ENCODE data around the gene PTK7.

DNA sequence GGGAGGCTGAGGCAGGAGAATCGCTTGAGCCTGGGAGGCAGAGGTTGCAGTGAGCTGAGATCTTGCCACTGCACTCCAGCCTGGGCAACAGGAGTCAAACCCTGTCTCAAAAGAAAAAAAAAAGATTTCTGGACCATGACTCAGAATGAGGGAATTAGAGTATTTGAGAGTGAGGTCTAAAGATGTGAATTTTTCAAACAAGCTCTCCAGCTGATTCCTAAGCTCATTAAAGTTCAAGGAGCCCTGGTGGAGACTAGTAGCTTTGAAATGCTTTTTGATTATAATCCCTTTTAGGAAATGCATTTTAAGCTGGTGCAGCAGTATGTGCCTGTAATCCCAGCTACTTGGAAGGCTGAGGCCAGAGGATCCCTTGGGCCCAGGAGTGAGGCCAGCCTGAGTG is 73.2 kb downstream of the PTK7 start:
- no peak for TF ChIP-seq TAF1 (IDR thresholded peaks at IDR 0.05; ENCODE audit: low read depth)
- TF ChIP-seq CEBPB (IDR thresholded peaks at IDR 0.05), result no peak
- TF ChIP-seq ZBTB7A (IDR thresholded peaks at IDR 0.05; ENCODE audit: low read depth), result no peak
- TF ChIP-seq TCF12 (IDR thresholded peaks at IDR 0.05; ENCODE audit: low read depth), result no peak

Measured in Ishikawa (cell line).